ENCODE data around the gene STRIP2.

DNA sequence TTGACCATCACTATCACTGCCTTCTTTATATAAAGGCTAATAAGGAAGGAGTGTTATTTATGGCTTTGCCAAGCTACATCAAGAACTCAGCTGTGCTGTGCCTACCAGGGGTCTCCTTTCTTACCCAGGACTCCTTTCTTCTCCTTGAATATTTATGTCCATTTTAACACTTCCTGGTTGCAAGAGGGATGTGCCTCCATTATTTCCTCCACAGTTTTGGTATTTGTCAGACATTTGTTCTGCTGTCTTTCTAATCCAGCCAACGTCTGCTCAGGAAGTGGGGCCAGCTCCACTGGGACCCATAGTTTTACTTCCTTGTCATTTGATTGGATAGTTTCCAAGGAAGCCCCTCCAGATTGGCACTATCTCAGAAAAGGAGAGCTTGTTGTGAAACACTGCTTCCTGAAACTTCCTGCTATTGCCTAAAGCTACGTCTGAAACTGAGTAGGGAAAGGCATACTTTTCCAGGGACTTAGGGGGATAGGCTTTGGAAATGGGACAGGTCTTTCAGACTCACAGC lies 6.6 kb upstream of the STRIP2 start:
- TF ChIP-seq, protein P1, sequence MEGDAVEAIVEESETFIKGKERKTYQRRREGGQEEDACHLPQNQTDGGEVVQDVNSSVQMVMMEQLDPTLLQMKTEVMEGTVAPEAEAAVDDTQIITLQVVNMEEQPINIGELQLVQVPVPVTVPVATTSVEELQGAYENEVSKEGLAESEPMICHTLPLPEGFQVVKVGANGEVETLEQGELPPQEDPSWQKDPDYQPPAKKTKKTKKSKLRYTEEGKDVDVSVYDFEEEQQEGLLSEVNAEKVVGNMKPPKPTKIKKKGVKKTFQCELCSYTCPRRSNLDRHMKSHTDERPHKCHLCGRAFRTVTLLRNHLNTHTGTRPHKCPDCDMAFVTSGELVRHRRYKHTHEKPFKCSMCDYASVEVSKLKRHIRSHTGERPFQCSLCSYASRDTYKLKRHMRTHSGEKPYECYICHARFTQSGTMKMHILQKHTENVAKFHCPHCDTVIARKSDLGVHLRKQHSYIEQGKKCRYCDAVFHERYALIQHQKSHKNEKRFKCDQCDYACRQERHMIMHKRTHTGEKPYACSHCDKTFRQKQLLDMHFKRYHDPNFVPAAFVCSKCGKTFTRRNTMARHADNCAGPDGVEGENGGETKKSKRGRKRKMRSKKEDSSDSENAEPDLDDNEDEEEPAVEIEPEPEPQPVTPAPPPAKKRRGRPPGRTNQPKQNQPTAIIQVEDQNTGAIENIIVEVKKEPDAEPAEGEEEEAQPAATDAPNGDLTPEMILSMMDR (IDR thresholded peaks at IDR 0.05): no peak
- no peak for TF ChIP-seq POLR2A (IDR thresholded peaks at IDR 0.05)
